Tibial artery (tissue), 4 donors: ENCODE data around the gene ZNF81.

Experiments
- DNase-seq, 2 donors: peaks; one replicate each; pipeline ENCODE4 v3.0.0-alpha.2; 2019
- H3K27ac ChIP-seq, 2 donors: fragments of 200-600 bp; sonication (generic) in 1 of 2; 1 replicate in 1 of 2; 2 replicates in 1 of 2; pipeline ENCODE4 v1.5.1; 2018 to 2019; ENCODE audit warnings: mild to moderate bottlenecking in 1 of 2
- H3K27me3 ChIP-seq, 2 donors: fragments of 200-600 bp; sonication (generic) in 1 of 2; one replicate each; pipeline versions ENCODE4 v1.5.1 to v1.6.0; 2016 to 2019
- H3K36me3 ChIP-seq, 3 donors: fragments of 200-600 bp; sonication (generic) in 2 of 3; one replicate each; pipeline ENCODE4 v1.5.1; 2016 to 2019; ENCODE audit warnings: mild to moderate bottlenecking in 2 of 3
- H3K4me1 ChIP-seq, 4 donors: fragments of 200-600 bp; sonication (generic) in 2 of 4; 1 replicate in 3 of 4; 2 replicates in 1 of 4; pipeline ENCODE4 v1.5.1; 2016 to 2019
- H3K4me3 ChIP-seq, 2 donors: fragments of 200-600 bp; sonication (generic) in 1 of 2; 1 replicate in 1 of 2; 2 replicates in 1 of 2; pipeline ENCODE4 v1.5.1; 2018 to 2019; ENCODE audit warnings: mild to moderate bottlenecking in 2 of 2
- H3K9me3 ChIP-seq, 3 donors: fragments of 200-600 bp; sonication (generic) in 1 of 3; one replicate each; pipeline ENCODE4 v1.5.1; 2016 to 2019
- CTCF ChIP-seq, 2 experiments: fragments of 200-600 bp in 1 of 2; fragments of 450-650 bp in 1 of 2; IDR thresholded peaks; one replicate each; pipeline ENCODE4 v1.5.1; 2017 to 2019; ENCODE audit warnings: antibody characterized with exemption in 2 of 2, mild to moderate bottlenecking in 1 of 2, moderate library complexity in 1 of 2
- intact Hi-C: fragments of 100-400 bp; cut with DNase I; formaldehyde crosslinking; loops from one replicate; pipeline ENCODE4 v1.15.0; 2023; ENCODE audit warnings: low total_unique reads

Gene ZNF81

GRCh38 chrX:47815901-47816845 lies 20.5 kb upstream of the ZNF81 start:
- Histone ChIP-seq H3K27ac (no peak overlapping the region), H3K4me1 (no peaks in the 10 kb centered on the region), H3K36me3 (no peaks in the 10 kb centered on the region), H3K9me3 (no peaks in the 10 kb centered on the region), H3K27me3 (no peaks in the 10 kb centered on the region), H3K4me3 (no peak overlapping the region)
- intact Hi-C loops = no loop called here
- TF ChIP-seq CTCF (IDR thresholded peaks at IDR 0.05) = no peak
- no peak for DNase-seq

- H3K36me3 ChIP-seq = no peaks in the 10 kb centered on the region
- TF ChIP-seq CTCF (IDR thresholded peaks at IDR 0.05) = no peak
- H3K27ac ChIP-seq = no peak overlapping the region
- H3K4me3 ChIP-seq = no peak overlapping the region
- intact Hi-C loops = no loop called here
- no peaks in the 10 kb centered on the region for H3K9me3 ChIP-seq
- no peaks in the 10 kb centered on the region for H3K4me1 ChIP-seq
- H3K27me3 ChIP-seq = no peaks in the 10 kb centered on the region
- DNase-seq = no peak
Measured at GRCh38 chrX:47817421-47817820, 19.3 kb upstream of the ZNF81 start.

- Histone ChIP-seq H3K4me3 (no peak overlapping the region), H3K27me3 (no peaks in the 10 kb centered on the region), H3K9me3 (no peaks in the 10 kb centered on the region), H3K4me1 (no peaks in the 10 kb centered on the region), H3K36me3 (no peaks in the 10 kb centered on the region), H3K27ac (no peak overlapping the region)
- DNase-seq = no peak
- TF ChIP-seq CTCF (IDR thresholded peaks at IDR 0.05) = no peak
- intact Hi-C loops = no loop called here
Measured at GRCh38 chrX:47817897-47818296, 18.8 kb upstream of the ZNF81 start.

- no peak for DNase-seq
- TF ChIP-seq CTCF (IDR thresholded peaks at IDR 0.05) = no peak
- Histone ChIP-seq H3K9me3 (no peaks in the 10 kb centered on the region), H3K4me1 (no peaks in the 10 kb centered on the region), H3K27ac (no peak overlapping the region), H3K36me3 (no peaks in the 10 kb centered on the region), H3K27me3 (no peaks in the 10 kb centered on the region), H3K4me3 (no peak overlapping the region)
- intact Hi-C loops = no loop called here
Measured at GRCh38 chrX:47828984-47829383, 7.7 kb upstream of the ZNF81 start.

- no peaks in the 10 kb centered on the region for H3K4me1 ChIP-seq
- intact Hi-C loops = loop anchor here (10.0 kb wide), 1 partner anchor 193 kb away; no protein-coding TSS in a partner anchor
- H3K27me3 ChIP-seq = no peaks in the 10 kb centered on the region
- no peaks in the 10 kb centered on the region for H3K9me3 ChIP-seq
- no peak overlapping the region for H3K27ac ChIP-seq
- TF ChIP-seq CTCF (IDR thresholded peaks at IDR 0.05) = peak; percentile 20 to 26
- no peak for DNase-seq
- H3K36me3 ChIP-seq = no peaks in the 10 kb centered on the region
- no peak overlapping the region for H3K4me3 ChIP-seq
Measured at GRCh38 chrX:47831788-47832187, 4.9 kb upstream of the ZNF81 start.
